HCT116 (cell line): Measurements from ENCODE around the gene ABCB8.

Experiments
- CTCF ChIP-seq, 3 experiments: fragments of 200-600 bp in 1 of 3; sonication (generic) in 1 of 3; IDR thresholded peaks in 2 of 3; conservative IDR thresholded peaks in 1 of 3; 2 replicates each; pipeline ENCODE4 v1.5.1; 2012 to 2017; ENCODE audit warnings: low read depth in 2 of 3, low read length in 2 of 3, antibody characterized with exemption in 1 of 3, borderline replicate concordance in 1 of 3, control low read depth in 1 of 3, mild to moderate bottlenecking in 1 of 3, mixed read lengths in 1 of 3, mixed run types in 1 of 3, moderate library complexity in 1 of 3; ENCODE audit not compliant: insufficient read depth in 1 of 3
- EZH2phosphoT487 ChIP-seq: fragments of 200-600 bp; IDR thresholded peaks from 2 replicates; pipeline ENCODE4 v1.6.1; 2018; ENCODE audit warnings: antibody characterized with exemption, borderline replicate concordance

DNA sequence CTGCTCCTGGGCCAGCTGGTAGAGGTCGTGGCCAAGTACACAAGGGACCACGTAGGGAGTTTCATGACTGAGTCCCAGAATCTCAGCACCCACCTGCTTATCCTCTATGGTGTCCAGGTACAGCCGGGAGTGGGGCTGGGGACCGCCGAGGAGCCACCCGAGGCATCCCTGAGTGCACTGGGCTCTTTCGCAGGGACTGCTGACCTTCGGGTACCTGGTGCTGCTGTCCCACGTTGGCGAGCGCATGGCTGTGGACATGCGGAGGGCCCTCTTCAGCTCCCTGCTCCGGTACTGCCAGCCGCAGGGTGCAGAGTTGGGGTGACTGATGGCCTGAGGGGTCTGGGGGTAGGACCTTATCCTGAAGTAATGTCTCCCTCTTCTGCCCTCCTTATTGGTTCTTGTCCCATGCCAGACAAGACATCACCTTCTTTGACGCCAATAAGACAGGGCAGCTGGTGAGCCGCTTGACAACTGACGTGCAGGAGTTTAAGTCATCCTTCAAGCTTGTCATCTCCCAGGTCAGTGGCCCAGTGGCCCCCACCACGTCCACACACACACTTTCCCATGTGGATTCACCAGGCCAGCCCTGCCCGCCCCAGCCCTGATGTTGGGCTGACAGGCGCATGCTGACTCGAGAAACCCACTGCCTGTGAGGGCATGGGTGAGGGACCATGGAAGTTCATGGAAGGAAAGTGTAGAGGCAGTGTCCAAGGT lies 6.2 kb downstream of the ABCB8 start:
- TF ChIP-seq EZH2phosphoT487 (no peak), CTCF (IDR thresholded peaks at IDR 0.05 in 2 of 3, conservative IDR thresholded peaks at IDR 0.05 in 1 of 3; ENCODE audit: borderline replicate concordance in 1 of 3, insufficient read depth in 1 of 3, low read depth in 2 of 3, low read length in 2 of 3) (no peak)
